Parathyroid adenoma (tissue), 2 donors: Measurements from ENCODE around the gene IDUA.

Experiments
- H2AFZ ChIP-seq: fragments of 300-600 bp; sonication (generic); one replicate; pipeline ENCODE4 v1.7.0; 2017; ENCODE audit warnings: antibody characterized with exemption, mild to moderate bottlenecking
- H3K27ac ChIP-seq: fragments of 300-600 bp; sonication (generic); one replicate; pipeline ENCODE4 v1.7.0; 2017
- H3K27me3 ChIP-seq: fragments of 300-600 bp; sonication (generic); one replicate; pipeline ENCODE4 v1.7.0; 2017; ENCODE audit warnings: low read length; ENCODE audit not compliant: control insufficient read depth, insufficient read depth
- H3K36me3 ChIP-seq: fragments of 300-600 bp; sonication (generic); one replicate; pipeline ENCODE4 v1.7.0; 2017; ENCODE audit warnings: low read length; ENCODE audit not compliant: control insufficient read depth, insufficient read depth
- H3K4me1 ChIP-seq: fragments of 300-600 bp; sonication (generic); one replicate; pipeline ENCODE4 v1.7.0; 2017; ENCODE audit warnings: control low read depth
- H3K4me2 ChIP-seq: fragments of 300-600 bp; sonication (generic); one replicate; pipeline ENCODE4 v1.7.0; 2017; ENCODE audit warnings: low read length
- H3K4me3 ChIP-seq: fragments of 300-600 bp; sonication (generic); one replicate; pipeline ENCODE4 v1.7.0; 2017; ENCODE audit warnings: low read depth, low read length
- H3K79me2 ChIP-seq: fragments of 300-600 bp; sonication (generic); one replicate; pipeline ENCODE4 v1.7.0; 2017; ENCODE audit warnings: control low read depth
- H3K9ac ChIP-seq: fragments of 300-600 bp; sonication (generic); one replicate; pipeline ENCODE4 v1.7.0; 2017; ENCODE audit warnings: mild to moderate bottlenecking
- H3K9me3 ChIP-seq: fragments of 300-600 bp; sonication (generic); one replicate; pipeline ENCODE4 v1.7.0; 2017; ENCODE audit warnings: low read length; ENCODE audit not compliant: control insufficient read depth
- CTCF ChIP-seq: fragments of 300-600 bp; sonication (generic); IDR thresholded peaks from one replicate; pipeline ENCODE4 v1.7.0; 2017; ENCODE audit warnings: antibody characterized with exemption, mild to moderate bottlenecking
- donor health status: primary hyperparathyroidism.

Gene IDUA

GRCh38 chr4:1038948-1039492 is 52.2 kb downstream of the IDUA start:
- no peak overlapping the region for H3K4me3 ChIP-seq
- TF ChIP-seq CTCF, result no peak
- no peaks in the 10 kb centered on the region for H3K79me2 ChIP-seq
- no peaks in the 10 kb centered on the region for H3K9me3 ChIP-seq
- H3K27me3 ChIP-seq, result no peaks in the 10 kb centered on the region
- H3K27ac ChIP-seq, result no peak overlapping the region
- no peak overlapping the region for H3K9ac ChIP-seq
- no peaks in the 10 kb centered on the region for H3K4me1 ChIP-seq
- no peaks in the 10 kb centered on the region for H3K36me3 ChIP-seq
- no peak overlapping the region for H3K4me2 ChIP-seq
- no peak overlapping the region for H2AFZ ChIP-seq

- no peak overlapping the region for H3K9ac ChIP-seq
- no peak for TF ChIP-seq CTCF
- H2AFZ ChIP-seq, result no peak overlapping the region
- H3K36me3 ChIP-seq, result no peaks in the 10 kb centered on the region
- no peaks in the 10 kb centered on the region for H3K27me3 ChIP-seq
- no peaks in the 10 kb centered on the region for H3K79me2 ChIP-seq
- no peaks in the 10 kb centered on the region for H3K4me1 ChIP-seq
- H3K4me3 ChIP-seq, result no peak overlapping the region
- H3K27ac ChIP-seq, result no peak overlapping the region
- H3K9me3 ChIP-seq, result no peaks in the 10 kb centered on the region
- no peak overlapping the region for H3K4me2 ChIP-seq
These were observed 52.9 kb downstream of the IDUA start for GRCh38 chr4:1039493-1040343.

GRCh38 chr4:1040344-1041146 is 53.7 kb downstream of the IDUA start:
- no peak overlapping the region for H3K9ac ChIP-seq
- H3K4me2 ChIP-seq, result no peak overlapping the region
- no peak for TF ChIP-seq CTCF
- H3K9me3 ChIP-seq, result no peaks in the 10 kb centered on the region
- H3K27ac ChIP-seq, result no peak overlapping the region
- H3K4me3 ChIP-seq, result no peak overlapping the region
- H3K79me2 ChIP-seq, result no peaks in the 10 kb centered on the region
- H3K36me3 ChIP-seq, result no peaks in the 10 kb centered on the region
- no peak overlapping the region for H2AFZ ChIP-seq
- H3K4me1 ChIP-seq, result no peaks in the 10 kb centered on the region
- H3K27me3 ChIP-seq, result peaks cover 4% of the 10 kb centered on the region

- no peak overlapping the region for H3K27ac ChIP-seq
- H3K36me3 ChIP-seq, result no peaks in the 10 kb centered on the region
- no peaks in the 10 kb centered on the region for H3K9me3 ChIP-seq
- H3K27me3 ChIP-seq, result peaks cover 4% of the 10 kb centered on the region
- no peaks in the 10 kb centered on the region for H3K4me1 ChIP-seq
- H3K4me2 ChIP-seq, result peak overlapping the region; percentile 36
- no peak overlapping the region for H3K4me3 ChIP-seq
- H3K9ac ChIP-seq, result no peak overlapping the region
- no peak for TF ChIP-seq CTCF
- H3K79me2 ChIP-seq, result no peaks in the 10 kb centered on the region
- H2AFZ ChIP-seq, result no peak overlapping the region
These were observed 54.5 kb downstream of the IDUA start for GRCh38 chr4:1041147-1041935.
